ENCODE data around the gene LILRA6.
"Not testable (repeated sequence)": the region's sequence is repeated elsewhere in the genome, so short reads cannot be mapped to it uniquely, and the experiment has no call there.

LILRA6 gene

DNA sequence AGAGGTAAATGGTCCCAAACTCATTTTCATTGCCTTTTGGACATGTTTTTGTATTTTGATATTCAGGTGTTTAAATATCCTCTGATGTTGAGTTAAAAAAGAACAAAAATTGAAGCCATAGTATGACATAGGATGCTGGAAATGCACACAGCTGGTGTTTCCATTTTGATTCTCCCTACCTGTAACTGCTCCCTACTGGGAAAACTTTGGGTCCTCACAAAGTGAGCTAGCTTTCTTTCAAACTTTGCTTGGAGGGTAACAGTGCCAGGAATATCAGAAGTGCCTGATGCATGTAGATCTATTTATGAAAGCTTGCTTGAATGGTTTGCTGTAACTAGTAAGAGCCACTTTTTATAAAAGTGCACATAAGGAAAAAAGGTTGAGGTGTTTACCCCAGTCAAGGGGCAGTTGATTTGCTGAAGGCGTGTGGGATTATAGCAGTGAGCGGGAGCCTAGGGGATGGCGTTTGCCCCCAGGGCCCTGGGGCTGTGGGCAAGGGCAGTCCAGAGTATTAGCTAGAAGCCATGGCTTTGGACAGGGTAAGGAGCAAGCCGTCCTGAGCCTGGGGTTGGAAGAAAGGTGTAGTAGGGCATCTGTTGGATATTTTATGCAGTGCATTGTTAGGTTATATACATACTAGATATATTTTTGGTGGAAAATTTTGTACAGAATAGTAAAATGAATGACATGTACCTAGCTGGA lies 37.7 kb downstream of the LILRA6 start:
- TF ChIP-seq, protein P1, sequence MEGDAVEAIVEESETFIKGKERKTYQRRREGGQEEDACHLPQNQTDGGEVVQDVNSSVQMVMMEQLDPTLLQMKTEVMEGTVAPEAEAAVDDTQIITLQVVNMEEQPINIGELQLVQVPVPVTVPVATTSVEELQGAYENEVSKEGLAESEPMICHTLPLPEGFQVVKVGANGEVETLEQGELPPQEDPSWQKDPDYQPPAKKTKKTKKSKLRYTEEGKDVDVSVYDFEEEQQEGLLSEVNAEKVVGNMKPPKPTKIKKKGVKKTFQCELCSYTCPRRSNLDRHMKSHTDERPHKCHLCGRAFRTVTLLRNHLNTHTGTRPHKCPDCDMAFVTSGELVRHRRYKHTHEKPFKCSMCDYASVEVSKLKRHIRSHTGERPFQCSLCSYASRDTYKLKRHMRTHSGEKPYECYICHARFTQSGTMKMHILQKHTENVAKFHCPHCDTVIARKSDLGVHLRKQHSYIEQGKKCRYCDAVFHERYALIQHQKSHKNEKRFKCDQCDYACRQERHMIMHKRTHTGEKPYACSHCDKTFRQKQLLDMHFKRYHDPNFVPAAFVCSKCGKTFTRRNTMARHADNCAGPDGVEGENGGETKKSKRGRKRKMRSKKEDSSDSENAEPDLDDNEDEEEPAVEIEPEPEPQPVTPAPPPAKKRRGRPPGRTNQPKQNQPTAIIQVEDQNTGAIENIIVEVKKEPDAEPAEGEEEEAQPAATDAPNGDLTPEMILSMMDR (IDR thresholded peaks at IDR 0.05; ENCODE audit: low read depth, low read length): no peak
- DNase-seq (ENCODE audit: extremely low read depth, low read depth): no peak

DNA sequence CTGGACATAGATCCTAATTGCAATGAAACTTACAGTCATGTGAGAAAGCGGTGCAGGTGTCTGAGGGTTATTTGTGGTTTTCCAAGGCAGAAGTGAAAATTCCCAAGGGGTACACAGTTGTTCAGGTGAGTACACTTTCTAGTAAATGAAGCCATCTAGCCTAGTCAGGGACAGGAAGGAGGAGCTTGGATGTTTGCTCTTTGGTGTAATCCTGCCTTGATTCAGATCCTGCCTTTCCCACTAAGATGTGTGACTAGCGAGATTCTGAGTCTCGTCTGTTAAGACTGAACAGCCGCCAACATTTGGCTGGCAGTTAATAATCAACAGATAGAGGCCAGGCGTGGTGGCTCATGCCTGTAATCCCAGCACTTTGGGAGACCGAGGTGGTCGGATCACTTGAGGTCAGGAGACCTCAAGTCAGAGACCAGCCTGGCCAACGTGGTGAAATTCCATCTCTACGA lies 39.4 kb downstream of the LILRA6 start:
- DNase-seq (ENCODE audit: extremely low read depth, low read depth): no peak
- TF ChIP-seq, protein P1 (IDR thresholded peaks at IDR 0.05; ENCODE audit: low read depth, low read length): no peak

DNA sequence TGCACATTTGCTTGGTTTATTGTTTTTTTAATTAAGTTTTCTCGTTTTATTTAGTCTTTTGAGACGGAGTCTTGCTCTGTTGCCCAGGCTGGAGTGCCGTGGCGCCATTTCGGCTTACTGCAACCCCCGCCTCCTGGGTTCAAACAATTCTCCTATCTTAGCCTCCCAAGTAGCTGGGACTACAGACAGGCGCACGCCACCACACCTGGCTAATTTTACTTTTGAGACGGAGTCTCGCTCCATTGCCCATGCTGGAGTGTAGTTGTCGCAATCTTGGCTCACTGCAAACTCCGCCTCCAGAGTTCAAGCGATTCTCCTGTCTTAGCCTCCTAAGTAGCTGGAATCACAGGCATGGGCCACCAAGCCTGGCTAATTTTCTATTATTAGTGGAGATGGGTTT lies 40.6 kb downstream of the LILRA6 start:
- no peak for DNase-seq (ENCODE audit: extremely low read depth, low read depth)
- TF ChIP-seq, protein P1 (IDR thresholded peaks at IDR 0.05; ENCODE audit: low read depth, low read length): no peak

DNA sequence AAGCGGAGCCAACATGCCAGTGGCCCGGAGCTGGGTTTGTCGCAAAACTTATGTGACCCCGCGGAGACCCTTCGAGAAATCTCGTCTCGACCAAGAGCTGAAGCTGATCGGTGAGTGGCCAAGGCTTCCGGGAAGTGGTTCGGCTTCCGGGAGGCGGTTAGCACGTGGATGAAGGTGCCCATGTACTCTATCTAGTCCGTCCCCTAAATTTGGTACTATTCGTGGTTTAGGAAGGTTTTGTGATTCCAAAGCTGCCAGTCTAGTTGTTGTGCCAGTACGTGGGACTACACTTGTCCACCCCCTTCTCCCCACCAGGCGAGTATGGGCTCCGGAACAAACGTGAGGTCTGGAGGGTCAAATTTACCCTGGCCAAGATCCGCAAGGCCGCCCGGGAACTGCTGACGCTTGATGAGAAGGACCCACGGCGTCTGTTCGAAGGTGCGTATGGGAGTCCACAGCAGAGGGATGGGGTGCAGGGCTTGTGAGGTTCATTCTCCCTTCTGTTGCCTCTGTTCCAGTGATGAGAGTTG lies 41.4 kb downstream of the LILRA6 start:
- no peak for DNase-seq (ENCODE audit: extremely low read depth, low read depth)
- TF ChIP-seq, protein P1 (IDR thresholded peaks at IDR 0.05; ENCODE audit: low read depth, low read length): no peak

DNA sequence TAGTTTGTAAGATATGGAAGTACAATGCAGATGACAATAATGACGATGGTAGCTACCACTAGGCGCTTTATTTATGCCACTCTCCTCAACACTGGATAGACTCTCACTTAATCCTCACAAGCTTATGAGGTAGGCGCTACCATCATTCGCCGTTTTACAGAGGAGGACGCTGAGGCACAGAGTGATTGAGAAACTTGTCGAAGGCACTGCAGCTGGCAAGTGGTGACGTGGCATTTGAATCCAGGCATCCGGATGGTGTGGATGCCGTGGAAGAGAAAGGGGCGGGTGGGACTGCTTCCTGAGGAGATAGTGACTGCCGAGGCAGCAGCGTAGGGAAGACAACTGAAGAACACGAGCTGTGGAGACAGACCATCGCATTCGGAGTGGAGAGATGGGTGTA lies 43.2 kb downstream of the LILRA6 start:
- no peak for DNase-seq (ENCODE audit: extremely low read depth, low read depth)
- TF ChIP-seq, protein P1 (IDR thresholded peaks at IDR 0.05; ENCODE audit: low read depth, low read length): no peak

DNA sequence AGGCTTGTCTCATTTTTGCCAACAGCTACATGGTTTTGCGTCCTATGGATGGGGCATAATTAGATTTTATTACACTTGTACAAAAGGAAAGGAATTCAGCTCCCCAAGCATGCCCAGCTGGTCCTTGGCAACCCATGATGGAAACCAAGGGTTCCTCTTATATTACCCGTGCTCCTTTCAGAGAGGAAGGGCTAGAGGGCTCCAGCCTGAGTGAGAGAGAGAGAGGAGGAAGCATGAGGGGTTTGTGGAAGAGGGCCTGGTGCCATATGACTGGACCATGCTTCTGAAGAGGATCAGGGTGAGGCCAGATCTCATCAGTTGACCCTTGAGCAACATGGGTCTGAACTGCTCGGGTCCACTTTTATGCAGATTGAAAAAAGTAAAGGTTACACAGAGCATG lies 45.5 kb downstream of the LILRA6 start:
- DNase-seq (ENCODE audit: extremely low read depth, low read depth): no peak
- TF ChIP-seq, protein P1 (IDR thresholded peaks at IDR 0.05; ENCODE audit: low read depth, low read length): no peak

DNA sequence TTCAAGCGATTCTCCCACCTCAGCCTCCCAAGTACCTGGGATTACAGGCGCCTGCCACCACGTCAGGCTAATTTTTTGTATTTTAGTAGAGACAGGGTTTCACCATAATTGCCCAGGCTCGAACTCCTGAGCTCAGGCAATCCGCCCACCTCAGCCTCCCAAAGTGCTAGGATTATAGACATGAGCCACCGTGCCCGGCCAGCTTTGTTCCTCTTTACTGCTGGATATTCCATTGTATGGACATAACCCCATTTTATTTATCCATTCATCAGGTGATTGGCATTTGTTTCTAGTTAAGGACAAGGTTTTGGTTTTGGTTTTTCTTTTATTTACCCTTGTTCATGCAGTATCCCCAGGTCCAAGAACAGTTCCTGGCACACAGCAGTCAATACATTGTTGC lies 46.1 kb downstream of the LILRA6 start:
- DNase-seq (ENCODE audit: extremely low read depth, low read depth): no peak
- TF ChIP-seq, protein P1 (IDR thresholded peaks at IDR 0.05; ENCODE audit: low read depth, low read length): no peak

DNA sequence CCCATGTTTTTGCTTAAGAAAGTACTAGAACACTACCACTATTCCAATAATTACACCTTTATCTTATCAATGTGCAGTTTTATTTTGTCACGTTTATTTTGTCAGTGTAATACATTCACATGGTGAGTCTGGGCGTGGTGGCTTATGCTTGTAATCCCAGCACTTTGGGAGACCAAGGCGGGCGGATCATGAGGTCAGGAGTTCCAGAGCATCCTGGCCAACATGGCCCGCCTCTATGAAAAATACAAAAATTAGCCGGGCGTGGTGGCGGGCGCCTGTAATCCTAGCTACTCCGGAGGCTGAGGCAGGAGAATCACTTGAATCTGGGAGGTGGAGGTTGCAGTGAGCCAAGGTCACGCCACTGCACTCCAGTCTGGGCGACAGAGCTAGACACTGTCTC lies 48.1 kb downstream of the LILRA6 start:
- DNase-seq (ENCODE audit: extremely low read depth, low read depth): not testable (repeated sequence)
